ENCODE measurements around the gene SYN1. TPM values are rescaled to one million over a fixed set of nuclear protein-coding genes. Genes with fewer than 3 reads are reported as not detected.
A peak's percentile ranks its signal among the peaks of the same experiment; 100 is the strongest.

SYN1 gene
- total RNA-seq, 2 donors from 2014 or later: 0.52 to 1.1 TPM

DNA sequence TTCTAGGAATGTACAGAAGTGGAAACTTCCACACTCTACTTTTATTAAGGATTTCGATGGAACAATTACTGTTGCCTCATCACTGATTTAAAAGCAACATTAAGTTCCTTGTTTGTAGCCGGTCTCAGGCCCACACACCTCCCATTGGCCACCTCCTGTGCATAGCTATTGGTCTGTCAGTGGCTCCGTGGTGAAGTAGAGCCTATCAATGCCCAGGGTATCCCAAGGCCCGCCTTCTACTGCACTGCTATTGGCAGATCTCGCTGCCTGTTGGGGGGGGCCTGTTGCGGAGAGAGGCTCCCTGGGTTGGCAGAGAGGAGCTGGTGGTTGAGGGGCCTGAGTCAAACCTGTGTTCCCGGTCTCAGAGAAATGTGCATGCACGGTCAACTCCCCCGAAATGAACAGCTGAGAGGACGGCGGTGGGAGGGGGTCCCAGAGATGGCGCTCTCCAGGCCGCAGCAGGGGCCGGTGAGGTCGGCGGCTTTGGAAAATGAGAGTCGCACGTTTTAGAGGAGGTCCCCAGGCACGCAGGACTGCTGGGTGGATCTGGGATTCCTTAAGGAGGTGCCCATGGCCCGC lies 63.5 kb downstream of the SYN1 start:
- H3K4me1 Mint-ChIP-seq: peaks cover 11% of the 10 kb centered on the region
- peak overlapping the region; percentile 82 for H3K27ac Mint-ChIP-seq
- peak overlapping the region; percentile 90 for H3K4me3 Mint-ChIP-seq
- DNase-seq: peak; percentile 60 to 70 (median 67)
- H3K9me3 ChIP-seq (ENCODE audit: control insufficient read depth, low read length, poor library complexity, severe bottlenecking): no peaks in the 10 kb centered on the region
- ATAC-seq: peak; percentile 85
- H3K27me3 Mint-ChIP-seq: no peaks in the 10 kb centered on the region
- H3K36me3 Mint-ChIP-seq (ENCODE audit: low read depth): no peaks in the 10 kb centered on the region

DNA sequence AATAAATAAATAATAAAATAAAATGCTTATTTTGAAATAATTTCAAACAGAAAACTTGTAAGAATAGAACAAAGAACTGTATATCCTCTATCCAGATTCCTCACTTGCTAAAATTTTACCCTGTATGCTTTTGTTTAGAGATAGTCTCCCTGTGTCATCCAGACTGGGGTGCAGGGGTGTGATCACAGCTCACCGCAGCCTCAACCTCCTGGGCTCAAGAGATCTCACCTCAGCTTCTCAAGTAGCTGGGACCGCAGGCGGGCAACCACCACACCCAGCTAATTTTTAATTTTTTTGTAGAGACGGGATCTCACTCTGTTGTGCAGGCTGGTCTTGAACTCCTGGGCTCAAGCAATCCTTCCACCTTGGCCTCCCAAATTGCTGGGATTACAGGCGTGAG lies 76.2 kb downstream of the SYN1 start:
- H3K9me3 ChIP-seq (ENCODE audit: control insufficient read depth, low read length, poor library complexity, severe bottlenecking): no peaks in the 10 kb centered on the region
- DNase-seq (no peak), ATAC-seq (no peak)
- Mint-ChIP-seq H3K4me1 (no peaks in the 10 kb centered on the region), H3K27ac (no peak overlapping the region), H3K4me3 (no peak overlapping the region), H3K36me3 (ENCODE audit: low read depth) (no peaks in the 10 kb centered on the region), H3K27me3 (no peaks in the 10 kb centered on the region)

DNA sequence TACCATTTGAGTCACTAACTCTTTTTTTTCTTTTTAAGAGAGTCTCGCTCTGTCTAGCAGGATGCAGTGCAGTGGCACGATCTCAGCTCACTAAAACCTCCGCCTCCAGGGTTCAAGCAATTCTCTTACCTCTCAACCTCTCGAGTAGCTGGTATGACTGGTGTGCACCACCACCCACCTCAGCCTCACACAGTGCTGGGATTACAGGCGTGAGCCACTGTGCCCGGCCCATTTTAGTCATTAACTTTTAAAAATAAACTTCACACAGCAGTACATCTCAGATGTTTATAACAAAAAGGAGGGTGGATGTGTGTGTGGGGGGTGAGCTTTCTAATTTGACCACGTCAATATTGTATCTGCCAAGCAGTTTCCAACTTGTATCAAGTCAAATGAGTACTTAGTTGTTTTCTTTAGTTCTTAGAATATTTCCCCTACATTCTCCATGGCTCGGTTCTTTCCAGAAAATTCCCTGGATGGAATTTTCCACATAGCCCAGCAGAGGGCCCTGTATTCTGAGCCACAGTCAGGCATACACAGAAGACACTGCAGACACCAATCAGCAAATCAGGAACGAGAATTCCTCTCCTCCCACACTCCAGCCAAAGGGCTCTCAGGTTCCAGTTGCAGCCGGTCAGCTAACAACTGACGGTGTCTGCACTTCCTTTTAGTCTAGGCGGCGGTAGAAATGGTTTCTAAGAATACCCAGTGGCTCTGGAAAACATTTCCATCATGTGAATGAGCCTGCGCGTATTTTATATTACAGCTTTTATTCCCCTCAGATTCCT lies 78.7 kb downstream of the SYN1 start:
- DNase-seq: no peak
- Mint-ChIP-seq H3K36me3 (ENCODE audit: low read depth) (no peaks in the 10 kb centered on the region), H3K27me3 (no peaks in the 10 kb centered on the region), H3K4me1 (no peaks in the 10 kb centered on the region), H3K27ac (no peak overlapping the region), H3K4me3 (peak overlapping the region; percentile 19)
- ATAC-seq: peak; percentile 42
- no peaks in the 10 kb centered on the region for H3K9me3 ChIP-seq (ENCODE audit: control insufficient read depth, low read length, poor library complexity, severe bottlenecking)

DNA sequence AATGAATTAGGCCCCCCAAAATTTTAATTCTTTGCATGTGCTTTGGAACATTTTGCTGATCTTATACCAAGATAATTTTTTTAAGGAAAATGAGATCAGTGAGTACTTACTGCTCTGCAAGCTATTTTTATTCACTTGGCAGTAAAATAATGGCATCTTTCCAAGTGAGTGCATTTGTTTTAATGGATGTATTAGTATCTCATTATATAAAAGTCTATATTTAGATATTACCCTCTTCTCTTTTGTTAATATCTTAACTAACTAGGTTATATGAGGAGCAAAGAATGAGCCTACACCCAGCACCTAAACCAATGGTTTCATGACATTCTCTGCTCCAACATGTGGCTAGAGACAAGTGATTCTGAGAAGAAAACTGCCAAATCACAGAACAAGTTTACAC lies 79.8 kb downstream of the SYN1 start:
- H3K9me3 ChIP-seq (ENCODE audit: control insufficient read depth, low read length, poor library complexity, severe bottlenecking): no peaks in the 10 kb centered on the region
- H3K27ac Mint-ChIP-seq: no peak overlapping the region
- no peak overlapping the region for H3K4me3 Mint-ChIP-seq
- ATAC-seq (no peak), DNase-seq (no peak)
- no peaks in the 10 kb centered on the region for H3K27me3 Mint-ChIP-seq
- H3K4me1 Mint-ChIP-seq: no peaks in the 10 kb centered on the region
- H3K36me3 Mint-ChIP-seq (ENCODE audit: low read depth): no peaks in the 10 kb centered on the region

DNA sequence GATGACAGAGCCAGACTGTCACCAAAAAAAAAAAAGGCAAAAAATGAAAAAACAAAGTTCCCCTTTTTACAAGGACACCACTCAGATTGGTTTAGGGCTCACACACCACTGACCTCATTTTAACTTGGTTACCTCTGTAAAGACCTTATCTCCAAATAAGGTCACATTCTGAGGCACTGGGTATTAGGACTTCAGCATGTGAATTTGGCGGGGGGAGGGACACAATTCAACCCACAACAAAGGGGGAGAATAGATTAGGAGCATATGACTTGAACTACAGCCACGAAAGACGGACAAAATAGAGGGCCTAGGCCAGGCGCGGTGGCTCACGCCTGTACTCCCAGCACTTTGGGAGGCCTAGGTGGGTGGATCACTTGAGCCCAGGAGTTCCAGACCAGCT lies 89.6 kb downstream of the SYN1 start:
- ATAC-seq: no peak
- no peaks in the 10 kb centered on the region for H3K36me3 Mint-ChIP-seq (ENCODE audit: low read depth)

DNA sequence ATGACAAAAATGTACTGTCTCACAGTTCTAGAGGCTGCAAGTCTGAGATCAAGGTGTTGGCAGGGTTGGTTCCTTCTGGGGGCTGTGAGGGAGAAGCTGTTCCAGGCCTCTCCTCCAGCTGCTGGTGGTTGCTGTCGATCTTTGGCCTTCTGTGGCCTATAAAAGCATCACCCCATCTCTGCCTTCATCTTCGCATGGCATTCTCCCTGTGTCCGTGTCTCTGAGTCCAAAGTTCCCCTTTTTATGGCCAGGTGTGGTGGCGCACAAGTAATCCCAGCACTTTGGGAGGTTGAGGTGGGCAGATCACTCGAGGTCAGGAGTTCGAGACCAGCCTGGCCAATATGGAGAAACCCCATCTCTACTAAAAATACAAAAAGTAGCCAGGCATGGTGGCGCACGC lies 90.1 kb downstream of the SYN1 start:
- H3K27me3 Mint-ChIP-seq: no peaks in the 10 kb centered on the region
- ATAC-seq: no peak
- no peak overlapping the region for H3K4me3 Mint-ChIP-seq
- DNase-seq: no peak
- no peaks in the 10 kb centered on the region for H3K36me3 Mint-ChIP-seq (ENCODE audit: low read depth)
- H3K4me1 Mint-ChIP-seq: no peaks in the 10 kb centered on the region
- H3K27ac Mint-ChIP-seq: no peak overlapping the region
- no peaks in the 10 kb centered on the region for H3K9me3 ChIP-seq (ENCODE audit: control insufficient read depth, low read length, poor library complexity, severe bottlenecking)

More for the DNA sequence above, 89.6 kb downstream of the SYN1 start:
- Mint-ChIP-seq H3K4me1 (no peaks in the 10 kb centered on the region), H3K4me3 (no peak overlapping the region), H3K27me3 (no peaks in the 10 kb centered on the region), H3K27ac (no peak overlapping the region)
- no peaks in the 10 kb centered on the region for H3K9me3 ChIP-seq (ENCODE audit: control insufficient read depth, low read length, poor library complexity, severe bottlenecking)
- no peak for DNase-seq

DNA sequence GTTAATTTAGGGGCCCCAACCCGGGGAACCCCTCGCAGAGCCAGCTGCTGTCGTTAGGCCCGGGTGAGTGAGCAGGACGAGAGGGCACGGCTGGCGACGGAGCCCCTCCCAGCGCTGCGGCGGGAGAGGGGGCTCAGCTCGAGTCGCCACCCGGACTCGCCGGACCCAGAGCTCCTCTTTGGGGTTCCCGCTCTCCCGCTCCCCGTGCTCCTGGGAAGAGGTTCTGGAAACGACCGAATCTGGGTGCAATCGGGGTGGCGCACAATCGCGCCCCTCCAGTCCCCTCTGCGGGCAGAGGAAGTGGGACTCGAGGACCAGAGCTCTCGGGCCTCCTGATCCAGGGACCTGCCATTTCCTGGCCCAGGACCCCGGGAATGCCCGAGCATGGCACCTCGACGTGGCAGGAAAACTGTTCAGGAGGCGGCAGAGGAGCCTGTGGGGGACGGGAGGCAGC lies 95.9 kb downstream of the SYN1 start:
- H3K4me1 Mint-ChIP-seq: no peaks in the 10 kb centered on the region
- no peaks in the 10 kb centered on the region for H3K36me3 Mint-ChIP-seq (ENCODE audit: low read depth)
- H3K4me3 Mint-ChIP-seq: peak overlapping the region; percentile 76
- DNase-seq (no peak), ATAC-seq (peak; percentile 40)
- no peaks in the 10 kb centered on the region for H3K9me3 ChIP-seq (ENCODE audit: control insufficient read depth, low read length, poor library complexity, severe bottlenecking)
- no peaks in the 10 kb centered on the region for H3K27me3 Mint-ChIP-seq
- no peak overlapping the region for H3K27ac Mint-ChIP-seq

DNA sequence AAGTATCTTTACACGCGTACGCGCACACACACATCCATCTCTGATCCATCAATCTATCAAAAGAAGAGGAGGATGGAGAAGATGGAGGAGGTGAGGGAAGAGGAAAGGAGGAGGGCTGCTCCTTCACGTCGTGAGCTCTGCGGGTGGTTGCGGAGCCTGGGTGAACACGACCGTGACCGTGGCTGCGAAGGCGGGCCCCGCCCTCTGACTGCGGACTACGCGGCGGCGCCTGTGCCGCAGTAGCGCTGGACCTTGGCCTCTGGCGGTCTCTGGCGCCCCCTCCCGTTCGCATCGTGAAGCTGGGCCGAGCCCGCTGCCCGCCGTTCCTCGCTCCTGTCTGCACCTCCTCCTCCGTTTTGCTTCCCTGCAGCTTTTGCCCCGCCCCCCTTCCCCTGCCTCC lies 96.4 kb downstream of the SYN1 start:
- Mint-ChIP-seq H3K27ac (no peak overlapping the region), H3K36me3 (ENCODE audit: low read depth) (no peaks in the 10 kb centered on the region), H3K27me3 (no peaks in the 10 kb centered on the region), H3K4me3 (peak overlapping the region; percentile 76), H3K4me1 (no peaks in the 10 kb centered on the region)
- DNase-seq (peak; percentile 70 to 74 (median 71)), ATAC-seq (peak; percentile 99)
- no peaks in the 10 kb centered on the region for H3K9me3 ChIP-seq (ENCODE audit: control insufficient read depth, low read length, poor library complexity, severe bottlenecking)

Other genes starting within 250 kb of the SYN1 start
- under 1 TPM; 0.47 to 0.55 TPM for gene ZNF157, start 249.3 kb downstream of the SYN1 start, total RNA-seq
- 1 to 10 TPM; 8.4 to 8.6 TPM for gene ZNF41, start 136.6 kb downstream of the SYN1 start, total RNA-seq
- 100 to 1,000 TPM; 132 to 140 TPM for gene ARAF, start 58.7 kb downstream of the SYN1 start, total RNA-seq
- 100 to 1,000 TPM in 1 of 2 donors, 10 to 100 TPM in 1; 94.5 to 143 TPM for gene TIMP1, start 37.4 kb downstream of the SYN1 start, total RNA-seq
- 10 to 100 TPM; 17.7 to 25.3 TPM for gene CFP, start 10.1 kb upstream of the SYN1 start, total RNA-seq
- gene ELK1, start 30.7 kb upstream of the SYN1 start, total RNA-seq: 10 to 100 TPM; 33.0 to 33.2 TPM
- gene UXT, start 39.3 kb upstream of the SYN1 start, total RNA-seq: 100 to 1,000 TPM; 164 to 185 TPM
- 10 to 100 TPM; 10.0 to 10.4 TPM for gene ZNF81, start 217.0 kb upstream of the SYN1 start, total RNA-seq